Mesendoderm (in vitro differentiated cells): ENCODE results near the gene CHST12.
"Not testable (repeated sequence)": the region's sequence is repeated elsewhere in the genome, so short reads cannot be mapped to it uniquely, and the experiment has no call there.

Source experiments
- DNase-seq: peaks from one replicate; pipeline ENCODE4 v3.0.0; 2013
- H2AK5ac ChIP-seq: 2 replicates; pipeline ENCODE4 v1.6.1; 2013; ENCODE audit warnings: low read length, inconsistent platforms
- H2BK120ac ChIP-seq: 2 replicates; pipeline ENCODE4 v1.6.1; 2013; ENCODE audit warnings: low read depth, mild to moderate bottlenecking, low read length, moderate library complexity, mixed read lengths
- H2BK15ac ChIP-seq: replicated peaks from 2 replicates; pipeline ENCODE4 v1.6.1; 2013; ENCODE audit warnings: low read depth, mild to moderate bottlenecking, moderate library complexity
- H2BK5ac ChIP-seq: 2 replicates; pipeline ENCODE4 v1.6.1; 2013; ENCODE audit warnings: low read length, inconsistent platforms
- H3K18ac ChIP-seq: 2 replicates; pipeline ENCODE4 v1.6.1; 2013; ENCODE audit warnings: mild to moderate bottlenecking, low read length, mixed read lengths
- H3K23ac ChIP-seq: one replicate; pipeline ENCODE4 v1.6.1; 2013; ENCODE audit warnings: low read length
- H3K27ac ChIP-seq: 2 replicates; pipeline ENCODE4 v1.5.1; 2013; ENCODE audit warnings: low read depth, mild to moderate bottlenecking, inconsistent platforms, low read length, moderate library complexity
- H3K27me3 ChIP-seq: 2 replicates; pipeline ENCODE4 v1.6.1; 2013; ENCODE audit warnings: low read length, control low read depth, mild to moderate bottlenecking, inconsistent platforms; ENCODE audit not compliant: insufficient read depth, poor library complexity
- H3K36me3 ChIP-seq: 2 replicates; pipeline ENCODE4 v1.6.1; 2013; ENCODE audit warnings: low read length, inconsistent platforms; ENCODE audit not compliant: control insufficient read depth, insufficient read depth
- H3K4ac ChIP-seq: one replicate; pipeline ENCODE4 v1.6.1; 2013; ENCODE audit warnings: low read depth, mild to moderate bottlenecking, low read length, moderate library complexity
- H3K4me1 ChIP-seq: 2 replicates; pipeline ENCODE4 v1.6.1; 2013; ENCODE audit warnings: low read depth, low read length, inconsistent platforms; ENCODE audit not compliant: control insufficient read depth
- H3K4me2 ChIP-seq: 2 replicates; pipeline ENCODE4 v1.6.1; 2013; ENCODE audit warnings: low read length
- H3K4me3 ChIP-seq: 2 replicates; pipeline ENCODE4 v1.5.1; 2013; ENCODE audit warnings: mild to moderate bottlenecking, low read length
- H3K56ac ChIP-seq: one replicate; pipeline ENCODE4 v1.6.1; 2013; ENCODE audit warnings: low read length
- H3K79me1 ChIP-seq: 2 replicates; pipeline ENCODE4 v1.6.1; 2013; ENCODE audit warnings: low read length, inconsistent platforms
- H3K79me2 ChIP-seq: 2 replicates; pipeline ENCODE4 v1.6.1; 2013; ENCODE audit warnings: mild to moderate bottlenecking, low read length; ENCODE audit not compliant: control insufficient read depth, insufficient read depth
- H3K9ac ChIP-seq: 2 replicates; pipeline ENCODE4 v1.6.1; 2013; ENCODE audit warnings: low read length, inconsistent platforms
- H4K5ac ChIP-seq: one replicate; pipeline ENCODE4 v1.6.1; 2013; ENCODE audit warnings: low read length
- H4K8ac ChIP-seq: one replicate; pipeline ENCODE4 v1.6.1; 2013; ENCODE audit warnings: low read depth, mild to moderate bottlenecking, control low read depth, low read length, moderate library complexity
- WGBS: extraction: QIAGEN DNeasy Blood & Tissue Kit; methylation state at CpG from one replicate; pipeline ENCODE4 v1.1.7; 2013; ENCODE audit warnings: low lambda C conversion rate, missing lambda C conversion rate; ENCODE audit not compliant: insufficient coverage; ENCODE audit errors: extremely low coverage; 5-methylcytosine and 5-hydroxymethylcytosine counted together

The CHST12 gene

GRCh38 chr7:2416650-2417049 is 13.2 kb downstream of the CHST12 start:
- Histone ChIP-seq H3K36me3 (no peaks in the 10 kb centered on the region), H2AK5ac (no peak overlapping the region)
- no CpG with 5 or more reads among the region's 6 CpGs for WGBS

GRCh38 chr7:2417178-2417577 is 13.8 kb downstream of the CHST12 start:
- H3K27ac ChIP-seq, H3K36me3 ChIP-seq, H2BK5ac ChIP-seq, H3K4ac ChIP-seq, H2BK120ac ChIP-seq, H2AK5ac ChIP-seq, H3K4me1 ChIP-seq, H3K56ac ChIP-seq, H2BK15ac ChIP-seq, H3K79me1 ChIP-seq, H4K5ac ChIP-seq, H4K8ac ChIP-seq, H3K27me3 ChIP-seq, H3K4me3 ChIP-seq, DNase-seq, H3K79me2 ChIP-seq, H3K4me2 ChIP-seq, H3K9ac ChIP-seq, H3K18ac ChIP-seq, H3K23ac ChIP-seq: not testable (repeated sequence)
- no CpG with 5 or more reads among the region's 3 CpGs for WGBS

More at GRCh38 chr7:2416650-2417049, 13.2 kb downstream of the CHST12 start:
- H3K56ac ChIP-seq = no peak overlapping the region
- no peaks in the 10 kb centered on the region for H3K79me2 ChIP-seq
- no peak overlapping the region for H3K4me2 ChIP-seq
- no peak overlapping the region for H2BK15ac ChIP-seq
- no peaks in the 10 kb centered on the region for H3K27me3 ChIP-seq
- H3K27ac ChIP-seq = no peak overlapping the region
- no peak for DNase-seq
- H2BK5ac ChIP-seq = no peak overlapping the region
- H3K79me1 ChIP-seq = peaks cover 2% of the 10 kb centered on the region
- H3K4ac ChIP-seq = no peak overlapping the region
- no peak overlapping the region for H3K9ac ChIP-seq
- no peak overlapping the region for H2BK120ac ChIP-seq
- H4K5ac ChIP-seq = no peak overlapping the region
- H3K4me3 ChIP-seq = no peak overlapping the region
- H4K8ac ChIP-seq = no peak overlapping the region
- no peaks in the 10 kb centered on the region for H3K4me1 ChIP-seq
- no peak overlapping the region for H3K23ac ChIP-seq
- H3K18ac ChIP-seq = no peak overlapping the region

- H2BK5ac ChIP-seq = no peak overlapping the region
- H3K9ac ChIP-seq = no peak overlapping the region
- WGBS = no CpG with 5 or more reads among the region's 15 CpGs
- no peak overlapping the region for H3K27ac ChIP-seq
- H3K79me1 ChIP-seq = peaks cover 2% of the 10 kb centered on the region
- DNase-seq = no peak
- H3K4me2 ChIP-seq = no peak overlapping the region
- H3K27me3 ChIP-seq = no peaks in the 10 kb centered on the region
- H4K8ac ChIP-seq = no peak overlapping the region
- no peak overlapping the region for H3K23ac ChIP-seq
- H3K4ac ChIP-seq = no peak overlapping the region
- no peak overlapping the region for H2BK120ac ChIP-seq
- no peak overlapping the region for H3K4me3 ChIP-seq
- H3K36me3 ChIP-seq = no peaks in the 10 kb centered on the region
- H2BK15ac ChIP-seq = no peak overlapping the region
- H3K4me1 ChIP-seq = no peaks in the 10 kb centered on the region
- H4K5ac ChIP-seq = no peak overlapping the region
- H3K18ac ChIP-seq = no peak overlapping the region
- H3K79me2 ChIP-seq = no peaks in the 10 kb centered on the region
- H2AK5ac ChIP-seq = no peak overlapping the region
- no peak overlapping the region for H3K56ac ChIP-seq
Observed at GRCh38 chr7:2417981-2418481, 14.6 kb downstream of the CHST12 start.

GRCh38 chr7:2420216-2420933 is 17.0 kb downstream of the CHST12 start:
- Histone ChIP-seq H2BK120ac (no peak overlapping the region), H2BK5ac (no peak overlapping the region), H3K27me3 (no peaks in the 10 kb centered on the region), H3K4me2 (no peak overlapping the region), H3K79me2 (no peaks in the 10 kb centered on the region), H3K36me3 (no peaks in the 10 kb centered on the region), H4K5ac (no peak overlapping the region), H3K4me3 (no peak overlapping the region), H3K79me1 (peaks cover 2% of the 10 kb centered on the region), H3K23ac (no peak overlapping the region), H3K4me1 (no peaks in the 10 kb centered on the region), H3K27ac (no peak overlapping the region), H4K8ac (no peak overlapping the region), H3K56ac (no peak overlapping the region), H2BK15ac (no peak overlapping the region), H3K4ac (no peak overlapping the region), H3K18ac (no peak overlapping the region), H3K9ac (no peak overlapping the region), H2AK5ac (no peak overlapping the region)
- DNase-seq = no peak
- WGBS = no CpG with 5 or more reads among the region's 7 CpGs

- H3K23ac ChIP-seq = no peak overlapping the region
- no peaks in the 10 kb centered on the region for H3K4me1 ChIP-seq
- H3K9ac ChIP-seq = no peak overlapping the region
- H2BK5ac ChIP-seq = no peak overlapping the region
- H3K18ac ChIP-seq = no peak overlapping the region
- DNase-seq = no peak
- no peak overlapping the region for H4K5ac ChIP-seq
- H3K79me2 ChIP-seq = no peaks in the 10 kb centered on the region
- H2AK5ac ChIP-seq = no peak overlapping the region
- H3K4me2 ChIP-seq = no peak overlapping the region
- no peak overlapping the region for H3K4ac ChIP-seq
- no peaks in the 10 kb centered on the region for H3K36me3 ChIP-seq
- peaks cover 2% of the 10 kb centered on the region for H3K79me1 ChIP-seq
- H2BK120ac ChIP-seq = no peak overlapping the region
- no peak overlapping the region for H3K56ac ChIP-seq
- no peak overlapping the region for H3K27ac ChIP-seq
- no peak overlapping the region for H3K4me3 ChIP-seq
- H4K8ac ChIP-seq = no peak overlapping the region
- no peak overlapping the region for H2BK15ac ChIP-seq
- H3K27me3 ChIP-seq = no peaks in the 10 kb centered on the region
- WGBS = no CpG with 5 or more reads among the region's 9 CpGs
Observed at GRCh38 chr7:2421943-2422310, 18.5 kb downstream of the CHST12 start.

- DNase-seq = no peak
- H3K4me3 ChIP-seq = no peak overlapping the region
- H3K4ac ChIP-seq = no peak overlapping the region
- no CpG with 5 or more reads among the region's 10 CpGs for WGBS
- H3K79me1 ChIP-seq = no peaks in the 10 kb centered on the region
- no peaks in the 10 kb centered on the region for H3K79me2 ChIP-seq
- no peak overlapping the region for H2BK5ac ChIP-seq
- H3K4me2 ChIP-seq = no peak overlapping the region
- no peak overlapping the region for H4K8ac ChIP-seq
- no peak overlapping the region for H3K27ac ChIP-seq
- H3K18ac ChIP-seq = no peak overlapping the region
- H3K23ac ChIP-seq = no peak overlapping the region
- no peak overlapping the region for H4K5ac ChIP-seq
- H2AK5ac ChIP-seq = no peak overlapping the region
- H2BK15ac ChIP-seq = no peak overlapping the region
- H3K27me3 ChIP-seq = no peaks in the 10 kb centered on the region
- no peak overlapping the region for H3K56ac ChIP-seq
- no peak overlapping the region for H2BK120ac ChIP-seq
- H3K4me1 ChIP-seq = no peaks in the 10 kb centered on the region
- H3K9ac ChIP-seq = no peak overlapping the region
- no peaks in the 10 kb centered on the region for H3K36me3 ChIP-seq
Observed at GRCh38 chr7:2425749-2426148, 22.3 kb downstream of the CHST12 start.
